Glomerular visceral epithelial cell (primary cell): ENCODE data around the gene SMOC2.

Experiments used
- DNase-seq: peaks from one replicate; pipeline ENCODE4 v3.0.0-alpha.2; 2016; ENCODE audit errors: extremely low spot score

The SMOC2 gene

DNA sequence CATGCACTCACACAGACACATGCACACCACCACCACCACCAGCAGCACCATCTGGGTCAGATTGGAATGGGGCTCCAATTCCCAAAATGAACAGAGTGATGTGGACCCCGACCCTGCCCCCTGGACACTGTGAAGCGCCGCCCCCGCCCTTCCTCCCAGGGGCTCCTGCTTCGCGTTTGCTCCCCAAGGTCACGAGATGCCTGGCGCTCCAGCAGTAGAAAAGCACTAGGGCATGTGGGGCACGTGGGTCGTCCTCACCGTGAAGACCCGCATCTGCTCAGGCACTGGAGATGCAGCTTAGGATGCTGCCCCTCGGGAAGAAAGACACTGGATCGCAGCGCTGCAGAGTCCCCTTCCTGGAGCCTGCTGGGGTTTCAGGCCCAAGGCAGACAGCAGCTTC lies 184.0 kb downstream of the SMOC2 start:
- DNase-seq = no peak

DNA sequence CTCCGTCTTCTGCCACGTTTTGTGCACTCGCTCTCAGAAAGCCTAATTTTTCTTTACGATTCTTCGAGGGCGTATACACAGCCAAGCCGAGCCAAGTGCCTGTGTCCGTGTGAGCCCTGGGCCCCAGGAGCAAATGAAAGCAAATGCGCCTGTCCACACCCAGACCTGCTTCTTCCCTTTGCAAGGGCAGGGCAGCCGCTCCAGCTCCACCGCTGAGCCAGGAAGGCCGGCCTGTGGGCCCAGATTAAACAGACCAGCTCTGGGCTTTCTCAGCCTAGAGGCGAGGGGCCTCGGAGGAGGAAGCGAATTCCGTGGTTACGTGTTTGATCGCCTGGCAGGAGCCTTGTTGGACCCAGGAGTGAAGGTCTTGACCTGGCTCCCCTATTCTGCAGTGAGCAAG lies 184.6 kb downstream of the SMOC2 start:
- DNase-seq = no peak

DNA sequence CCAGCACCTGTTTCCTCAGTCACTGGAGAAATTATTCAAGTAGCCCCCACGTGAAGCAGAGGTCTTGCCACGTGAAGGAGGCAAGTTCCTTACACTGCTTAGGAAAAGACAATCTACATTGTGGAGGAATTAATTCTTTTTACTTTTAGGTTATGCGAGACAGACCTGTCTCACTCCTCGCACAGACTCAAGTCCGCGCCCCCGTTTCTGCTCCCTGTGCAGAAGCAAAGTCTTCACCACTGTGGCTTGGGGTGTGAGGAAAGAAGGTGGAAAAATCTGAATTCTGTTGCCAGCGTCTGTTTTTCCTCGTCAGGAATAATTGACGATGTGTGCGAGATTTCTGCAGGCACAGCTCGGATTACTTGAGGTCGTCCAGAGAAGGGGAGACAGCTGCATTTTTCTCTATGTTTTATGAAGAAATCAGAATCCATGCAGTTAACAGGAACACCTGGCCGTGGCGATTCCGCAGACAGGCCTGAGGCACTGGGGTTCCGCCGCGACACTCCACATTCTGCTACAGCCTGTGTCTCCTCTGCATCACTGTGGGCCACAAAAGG lies 185.1 kb downstream of the SMOC2 start:
- DNase-seq = no peak

DNA sequence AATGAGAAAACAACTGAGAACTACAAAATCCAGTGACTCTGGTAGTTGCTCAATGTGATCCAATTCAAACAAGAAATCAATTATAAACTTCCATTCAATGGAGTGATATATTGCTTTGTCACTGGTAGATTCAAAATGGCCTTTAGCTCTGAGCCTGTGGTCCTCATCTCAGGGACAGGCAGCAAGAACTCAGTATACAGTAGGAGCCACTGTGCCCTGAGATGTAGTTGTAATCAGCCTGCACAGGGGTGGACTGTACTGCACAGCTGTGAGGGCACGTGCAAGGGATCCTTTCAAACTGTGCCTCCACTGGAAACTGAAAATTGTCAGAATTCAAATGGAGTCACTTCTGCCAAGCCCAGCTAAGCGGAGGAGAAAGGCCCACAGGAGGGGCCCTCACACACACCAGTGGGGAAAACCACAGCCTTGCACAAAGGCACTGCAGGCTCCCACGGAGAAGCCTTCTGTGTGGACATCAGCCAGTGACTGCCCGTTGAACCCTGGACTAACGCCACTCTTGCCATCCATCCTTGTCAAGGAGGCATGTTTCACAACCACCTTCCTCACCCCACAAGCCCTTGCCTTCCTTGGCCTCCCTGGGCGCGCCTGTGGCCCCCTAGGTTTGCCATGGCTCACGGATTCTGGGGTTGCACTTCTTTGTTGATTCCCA lies 186.7 kb downstream of the SMOC2 start:
- no peak for DNase-seq

DNA sequence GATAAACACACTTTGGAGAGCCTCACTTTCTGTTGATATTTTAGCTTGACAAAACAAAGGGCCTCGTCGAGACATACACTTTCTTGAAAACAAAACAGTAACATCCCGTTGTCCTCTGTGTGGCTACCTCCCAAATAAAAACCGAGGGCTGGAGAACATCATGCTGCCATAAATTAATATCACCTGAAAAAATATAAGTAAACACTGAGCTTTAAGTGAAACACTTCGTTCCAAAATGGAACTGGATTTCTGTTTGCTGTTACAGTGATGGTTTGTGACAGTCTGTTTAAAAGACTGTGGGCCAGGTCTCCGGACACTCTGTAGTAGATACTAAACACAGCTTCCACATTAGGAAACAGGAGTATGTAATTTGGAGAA lies 187.2 kb downstream of the SMOC2 start:
- DNase-seq = no peak

DNA sequence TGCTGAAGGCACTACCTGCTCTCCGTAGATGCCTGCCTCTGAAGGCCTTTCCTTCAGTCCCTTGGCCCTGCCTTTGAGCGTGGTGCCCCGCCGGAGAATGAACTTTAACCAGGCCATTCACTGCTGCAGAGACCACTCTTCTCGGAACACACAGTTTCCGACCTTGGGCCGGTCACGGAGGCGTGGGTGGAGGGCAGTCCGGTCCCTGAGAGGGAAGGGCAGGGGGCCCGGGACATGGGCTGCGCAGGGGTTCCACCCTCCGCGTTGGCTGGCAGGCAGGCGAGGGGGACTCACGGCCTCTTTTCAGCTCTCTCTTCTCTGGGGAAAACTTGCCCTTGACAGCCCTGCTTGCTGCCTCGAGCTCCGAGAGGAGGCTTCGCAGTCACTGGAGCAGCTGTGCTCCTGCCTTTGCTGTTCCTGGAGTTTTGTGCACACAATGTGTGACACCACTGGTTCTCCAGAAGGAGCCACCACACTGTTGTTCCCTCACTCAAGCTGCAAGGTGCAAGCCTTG lies 187.8 kb downstream of the SMOC2 start:
- no peak for DNase-seq

DNA sequence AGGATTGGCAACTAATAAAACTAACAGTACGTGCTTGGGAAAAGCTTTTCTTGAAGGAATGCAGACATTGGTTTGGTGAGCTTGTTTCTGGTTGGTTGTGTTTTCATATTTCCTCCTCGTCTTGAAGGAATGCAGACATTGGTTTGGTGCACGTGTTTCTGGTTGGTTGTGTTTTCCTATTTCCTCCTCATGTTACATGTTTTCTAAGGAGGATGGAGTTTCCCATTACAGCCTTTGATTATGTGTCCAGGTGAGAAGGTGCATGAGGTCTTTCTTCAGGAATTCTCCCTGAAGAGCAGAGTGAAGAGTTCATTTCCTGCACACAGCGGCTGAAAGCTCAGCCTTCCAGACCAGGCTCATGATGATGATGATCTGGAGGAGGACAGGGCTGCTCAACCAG lies 190.6 kb downstream of the SMOC2 start:
- DNase-seq = no peak

DNA sequence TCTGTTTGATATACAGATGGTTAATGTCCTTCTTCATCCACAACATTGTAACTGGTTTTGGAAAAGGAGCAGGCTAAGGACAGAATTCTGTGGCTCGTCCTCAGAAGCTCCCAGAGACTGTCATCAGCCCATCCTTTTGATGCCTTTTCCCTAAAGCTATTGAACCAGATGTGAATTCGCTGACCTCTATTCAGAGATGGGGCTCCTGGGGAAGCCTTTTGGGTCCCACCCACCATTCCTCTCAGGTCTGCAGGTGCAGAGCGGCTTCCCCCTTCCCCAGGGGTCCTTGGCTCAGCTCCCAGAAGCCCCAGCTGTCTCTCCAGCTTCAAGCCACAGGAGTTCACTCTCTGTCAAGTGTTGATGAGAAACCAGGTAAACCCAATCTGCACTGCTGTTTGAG lies 191.7 kb downstream of the SMOC2 start:
- DNase-seq = no peak

DNA sequence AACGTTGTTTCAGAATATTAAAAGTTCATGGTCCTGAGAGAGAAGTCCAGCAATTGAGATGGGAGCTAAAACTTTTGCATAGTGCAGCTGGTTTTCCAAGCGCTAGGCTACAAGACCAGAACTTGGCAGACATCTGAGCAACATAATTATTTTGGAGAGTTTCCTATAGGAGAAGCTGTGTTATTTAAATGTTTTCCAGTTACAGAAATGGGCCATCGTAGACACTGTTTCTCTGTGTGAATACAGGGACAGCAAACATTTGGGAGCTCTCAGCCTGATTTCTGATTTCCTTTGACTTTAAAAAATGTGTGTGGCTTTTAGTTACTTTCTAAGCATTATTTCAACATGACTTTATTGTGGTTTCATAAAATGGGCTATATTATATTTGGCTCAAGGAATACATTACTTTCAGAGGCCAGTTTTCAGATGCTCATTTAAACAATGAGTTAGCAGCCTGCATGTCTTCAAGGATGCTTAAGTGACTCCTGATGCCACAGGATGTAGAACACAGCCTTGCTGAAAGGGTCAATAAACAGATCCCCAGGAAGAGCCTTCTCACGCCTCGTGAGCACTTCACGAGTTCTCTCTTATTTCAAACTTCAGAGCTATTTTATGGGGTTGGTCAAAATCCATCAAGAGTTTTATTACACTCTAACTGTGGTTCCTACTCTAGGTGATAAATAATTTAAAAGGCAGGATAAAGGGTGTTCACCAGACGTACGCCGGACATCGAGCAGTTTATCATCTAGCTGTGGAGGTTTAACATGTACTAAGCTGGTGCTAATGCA lies 193.8 kb downstream of the SMOC2 start:
- DNase-seq = no peak

DNA sequence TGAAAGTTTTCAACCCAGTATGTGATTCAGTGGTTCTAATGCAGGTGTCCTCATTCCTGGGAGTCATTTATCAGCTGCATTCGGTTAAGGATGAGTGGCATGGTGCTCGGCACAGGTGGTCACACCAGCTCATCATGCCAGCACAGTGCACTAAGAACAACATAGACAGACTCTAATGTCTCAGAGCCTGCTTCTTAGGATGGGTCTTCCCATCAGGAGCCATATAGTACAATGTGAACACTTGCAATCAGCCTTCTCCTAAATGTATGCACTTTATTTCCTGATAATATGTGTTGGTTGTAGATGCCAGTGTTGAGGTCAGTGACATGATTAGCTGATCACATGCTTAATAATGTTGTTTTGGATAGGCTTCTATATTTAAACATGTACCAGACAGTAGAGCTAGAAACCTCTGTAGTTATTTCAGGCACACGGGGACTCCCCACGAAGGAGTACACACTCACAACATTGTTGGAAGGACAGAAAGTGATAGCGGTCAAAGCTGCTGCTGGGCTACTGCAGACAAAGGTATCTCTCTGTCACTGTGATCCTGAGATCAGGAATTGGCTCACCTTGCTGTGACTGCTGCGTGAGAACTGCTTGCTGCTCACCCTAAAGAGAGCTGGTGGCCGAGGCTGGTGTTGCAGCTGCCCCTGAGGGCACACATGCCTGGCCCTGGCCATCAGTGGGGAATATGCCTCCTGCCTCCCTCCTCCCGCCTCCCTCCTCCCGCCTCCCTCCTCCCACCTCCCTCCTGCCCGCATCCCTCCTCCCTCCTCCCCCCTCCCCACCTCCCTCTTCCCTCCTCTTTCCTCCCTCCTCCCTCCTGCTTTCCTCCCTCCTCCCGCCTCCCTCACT lies 195.4 kb downstream of the SMOC2 start:
- no peak for DNase-seq

DNA sequence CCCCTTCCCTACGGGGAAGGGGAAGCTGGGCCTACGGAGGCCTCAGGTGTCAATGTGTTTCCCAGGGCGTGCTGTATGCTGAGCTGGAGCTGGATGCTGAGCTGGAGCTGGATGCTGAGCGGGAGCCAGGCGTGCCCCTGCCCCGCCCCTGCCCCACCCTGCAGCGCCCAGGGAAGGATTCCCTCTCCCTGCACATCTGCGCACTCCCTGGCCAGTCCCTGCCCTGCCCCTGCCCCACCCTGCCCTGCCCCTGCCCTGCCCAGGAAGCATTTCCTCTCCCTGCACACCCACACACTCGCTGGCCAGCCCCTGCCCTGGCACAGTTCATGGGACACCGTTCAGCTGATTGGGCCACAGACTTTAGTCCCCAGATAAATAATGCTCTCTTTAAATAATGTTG lies 196.8 kb downstream of the SMOC2 start:
- no peak for DNase-seq

DNA sequence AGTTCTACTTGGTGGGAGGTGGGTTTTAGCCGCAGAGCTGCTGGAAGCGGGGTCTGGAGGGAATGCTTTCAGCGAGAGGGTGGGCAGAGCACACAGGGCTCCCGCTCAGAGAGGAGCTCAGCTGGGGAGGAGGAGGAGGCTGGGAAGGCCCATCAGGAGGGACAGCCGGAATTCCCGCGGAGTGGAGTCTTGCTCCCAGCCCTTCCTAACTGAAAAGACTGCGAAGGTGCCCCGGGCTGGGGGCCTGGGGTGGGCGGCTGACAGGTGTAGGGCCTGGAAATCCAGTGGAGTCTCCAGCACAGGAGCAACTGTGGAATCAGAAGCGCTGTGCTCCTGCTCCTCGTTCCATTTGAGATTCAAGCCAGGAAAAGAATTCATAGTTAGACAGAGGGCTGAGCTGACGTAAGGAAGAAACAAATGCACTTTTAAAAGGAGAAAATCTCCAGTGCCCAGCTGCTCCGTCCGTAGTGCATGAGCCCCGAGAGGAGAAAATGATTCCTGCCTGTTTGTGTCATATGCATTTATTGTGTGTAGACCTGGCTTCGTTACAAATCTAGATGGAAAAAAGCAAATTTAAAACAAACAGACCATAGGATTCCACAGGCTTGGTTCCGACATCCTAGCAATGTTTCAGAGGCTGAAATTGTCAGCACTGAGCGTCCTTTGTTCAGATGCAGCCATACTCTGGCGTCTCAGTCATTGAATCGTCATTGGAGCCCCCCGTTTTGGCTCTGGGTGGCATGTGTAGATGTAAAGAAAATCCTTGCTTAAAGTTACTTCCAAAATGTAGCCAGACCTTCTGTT lies 197.7 kb downstream of the SMOC2 start:
- DNase-seq = no peak

DNA sequence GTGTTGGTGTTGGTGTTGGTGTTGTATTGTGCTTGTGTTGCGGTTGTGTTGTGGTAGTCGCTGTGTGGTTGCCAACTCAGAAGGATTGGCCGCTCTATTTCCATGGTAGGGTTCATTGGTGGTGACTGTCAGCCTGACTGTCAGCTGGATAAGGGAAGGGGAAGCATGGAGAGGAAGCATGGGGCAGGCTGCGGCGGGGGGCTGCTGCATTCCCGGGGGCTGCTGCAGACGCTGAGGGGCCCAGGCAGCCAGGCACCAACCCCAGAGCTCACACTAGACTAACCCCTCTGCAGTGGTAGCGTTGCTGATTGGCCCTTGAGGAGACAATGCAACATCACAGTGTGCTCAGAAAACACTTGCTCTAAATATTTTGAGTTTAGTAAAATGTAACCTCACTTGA lies 199.2 kb downstream of the SMOC2 start:
- DNase-seq = no peak

DNA sequence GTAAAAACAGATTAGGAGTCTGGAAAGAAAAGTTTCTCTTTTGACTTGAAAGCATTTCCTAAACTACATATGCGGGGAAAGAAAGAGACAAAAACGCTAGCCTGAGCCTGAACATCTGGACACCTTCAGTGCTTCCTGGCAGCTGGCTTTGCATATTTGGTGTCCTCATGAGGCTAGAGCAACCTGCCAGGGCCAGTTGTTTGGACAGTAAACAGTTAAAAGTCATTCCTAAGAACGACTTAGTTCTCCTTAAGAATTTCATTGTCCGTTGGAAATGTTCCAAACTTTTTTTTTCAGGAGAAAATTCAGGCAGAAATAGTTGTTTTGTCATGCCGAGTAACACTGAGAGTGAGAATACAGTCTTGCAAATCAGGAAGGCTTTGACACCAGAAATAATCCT lies 199.8 kb downstream of the SMOC2 start:
- no peak for DNase-seq

DNA sequence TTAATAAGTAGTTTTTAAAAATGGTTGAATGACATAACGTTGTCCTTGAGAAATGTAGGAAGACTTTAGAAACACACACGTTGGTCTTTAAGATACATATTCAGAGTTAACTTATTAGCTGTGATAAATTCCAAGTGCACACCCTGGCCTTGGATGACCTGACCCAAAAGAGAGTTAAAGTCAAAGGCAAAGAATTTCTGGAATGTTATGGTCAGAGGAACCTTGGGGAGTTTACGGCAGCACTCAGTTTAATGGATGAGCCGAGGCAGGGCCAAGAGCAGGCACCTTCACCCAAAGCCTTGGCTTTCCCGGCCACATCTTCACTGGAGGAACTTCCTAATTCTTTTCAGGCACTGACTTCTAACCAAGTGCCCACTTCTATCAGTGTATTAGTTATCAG lies 200.5 kb downstream of the SMOC2 start:
- DNase-seq = no peak

DNA sequence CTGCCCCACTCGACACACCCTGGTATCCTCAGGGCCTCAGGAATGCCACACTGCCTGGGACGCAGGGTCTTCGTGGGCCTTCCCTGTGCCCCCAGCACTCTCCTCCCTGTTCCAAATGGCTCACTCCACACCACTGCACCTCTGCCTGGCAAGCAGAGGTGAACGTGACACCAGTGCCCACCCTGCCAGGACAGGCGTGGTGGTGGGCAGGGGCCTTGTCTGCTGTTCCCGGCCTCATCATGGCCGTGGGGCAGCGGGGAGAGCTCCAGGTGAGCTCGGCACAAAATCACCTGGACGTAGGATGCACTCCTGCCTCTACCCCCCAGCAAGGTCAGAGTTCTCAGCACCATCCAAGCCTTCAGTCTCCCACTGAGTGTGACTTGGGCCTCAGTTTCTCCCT lies 202.4 kb downstream of the SMOC2 start:
- no peak for DNase-seq

DNA sequence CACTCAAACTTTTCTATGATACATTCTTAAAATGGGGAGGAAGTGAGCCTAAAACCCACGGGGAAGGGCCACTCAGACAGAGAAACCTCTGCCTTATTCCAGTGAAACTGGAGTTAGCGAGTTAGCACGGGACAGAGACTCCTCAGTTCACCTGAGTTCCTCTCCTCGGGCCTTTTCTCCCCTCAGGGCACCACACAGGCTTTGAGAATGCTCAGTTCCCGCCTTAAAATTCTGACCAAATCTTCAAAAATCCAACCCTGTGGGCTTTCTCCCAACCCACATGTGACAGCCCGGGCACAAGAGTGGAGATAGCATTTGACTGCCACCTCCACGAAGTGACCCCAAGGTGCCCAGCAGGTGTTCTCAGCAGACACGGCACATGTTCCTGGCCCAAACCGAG lies 204.3 kb downstream of the SMOC2 start:
- no peak for DNase-seq

DNA sequence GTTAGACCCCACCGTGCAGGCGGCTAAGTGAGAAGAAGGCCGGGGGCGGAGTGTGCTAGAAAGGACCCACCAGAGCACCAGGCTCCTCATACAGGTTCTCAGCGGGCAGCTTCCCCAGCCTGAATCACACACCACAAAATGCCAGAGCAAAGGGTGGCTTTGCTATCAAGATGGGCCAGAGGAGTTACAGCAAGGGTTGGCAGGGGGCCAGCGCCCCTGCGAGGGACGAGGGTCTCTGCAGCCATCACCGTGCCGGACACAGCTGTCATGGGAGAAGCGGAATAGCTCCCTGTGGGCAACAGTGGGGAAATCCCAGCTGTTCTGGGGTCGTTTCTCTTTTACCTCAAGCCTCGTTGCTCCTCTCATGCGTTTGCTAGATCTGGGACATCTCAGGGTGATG lies 206.3 kb downstream of the SMOC2 start:
- no peak for DNase-seq

DNA sequence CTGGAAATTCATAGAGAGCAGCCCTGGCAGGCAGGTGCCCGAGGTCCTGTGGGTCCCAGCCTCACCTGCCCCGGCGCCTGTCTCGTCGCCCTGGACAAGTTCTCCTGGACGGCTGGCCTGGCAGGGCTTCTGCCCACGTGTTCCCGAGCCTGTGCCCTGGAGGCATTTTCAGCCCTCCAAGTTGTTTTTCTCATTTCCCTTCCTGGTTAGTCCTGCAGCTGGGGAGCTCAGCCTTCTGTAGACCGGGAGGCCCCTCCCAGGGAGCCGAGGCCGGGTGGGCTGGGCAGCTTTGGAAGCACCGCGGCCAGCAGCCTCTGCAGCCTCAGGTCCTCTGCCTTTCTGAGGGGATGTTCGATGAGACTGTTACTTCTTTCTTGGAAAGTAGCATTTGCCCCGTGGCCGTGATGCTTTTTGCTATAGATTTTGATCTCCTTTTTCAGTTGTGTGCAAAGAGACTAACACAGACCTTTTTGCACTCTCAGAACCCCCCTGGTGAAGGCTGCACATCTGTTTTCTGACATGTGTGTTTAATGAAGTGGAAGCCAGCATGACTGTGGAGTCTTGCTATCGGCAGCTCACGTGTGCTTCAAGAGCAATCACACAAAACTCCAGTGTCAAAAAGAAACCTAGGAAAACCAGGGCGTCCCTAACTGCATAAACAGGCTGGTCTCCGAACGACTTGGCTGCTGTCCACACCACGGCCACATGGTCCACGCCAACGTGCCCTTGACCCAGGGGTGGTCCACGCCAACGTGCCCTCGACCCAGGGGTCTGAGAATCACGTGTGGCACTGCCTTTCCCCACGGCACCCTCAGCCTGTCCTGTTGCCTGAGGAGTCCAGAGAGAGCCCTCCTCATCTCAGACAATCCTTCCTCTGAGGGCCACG lies 207.5 kb downstream of the SMOC2 start:
- no peak for DNase-seq

DNA sequence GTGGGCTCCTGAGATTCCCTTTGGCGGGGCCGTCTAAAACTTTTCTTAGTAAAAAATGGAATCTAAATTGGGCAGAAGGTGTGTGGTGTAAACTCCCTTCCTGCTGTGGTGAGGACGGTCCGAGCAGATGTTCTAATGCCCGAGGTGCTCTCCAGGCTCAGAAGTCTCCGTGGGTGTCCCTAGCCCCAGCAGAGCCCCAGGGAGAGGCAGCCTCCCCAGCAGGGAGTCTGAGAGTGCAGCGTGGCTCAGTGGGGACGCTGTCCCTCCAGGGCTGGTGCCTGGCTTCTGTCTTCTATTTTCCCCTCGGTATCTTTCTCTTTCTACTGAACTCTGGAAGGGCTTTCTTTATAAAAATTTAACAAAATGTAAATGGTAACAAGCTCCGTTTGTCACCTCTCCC lies 208.2 kb downstream of the SMOC2 start:
- DNase-seq = no peak
